Nephron (organoid): Measurements from ENCODE around the gene CA6.

Source experiments
- H3K27ac Mint-ChIP-seq, 3 experiments: 2 replicates each; pipeline ENCODE4 v1.8.0; 2020; ENCODE audit warnings: mixed read lengths in 3 of 3, mild to moderate bottlenecking in 2 of 3, moderate library complexity in 1 of 3
- H3K27me3 Mint-ChIP-seq: 2 replicates; pipeline ENCODE4 v1.8.0; 2021; ENCODE audit warnings: low read depth, mild to moderate bottlenecking, moderate library complexity, mixed read lengths
- H3K36me3 Mint-ChIP-seq: 2 replicates; pipeline ENCODE4 v1.8.0; 2020; ENCODE audit warnings: low read depth, mixed read lengths
- H3K4me1 Mint-ChIP-seq: 2 replicates; pipeline ENCODE4 v1.8.0; 2020; ENCODE audit warnings: mixed read lengths
- H3K4me3 Mint-ChIP-seq, 3 experiments: 2 replicates each; pipeline ENCODE4 v1.8.0; 2020; ENCODE audit warnings: mild to moderate bottlenecking in 3 of 3, mixed read lengths in 3 of 3, moderate library complexity in 2 of 3
- H3K9me3 Mint-ChIP-seq: 2 replicates; pipeline ENCODE4 v1.8.0; 2020; ENCODE audit warnings: mixed read lengths
- CTCF ChIP-seq, 3 experiments: fragments of 200-600 bp; sonication (generic); IDR thresholded peaks; one replicate each; pipeline ENCODE4 v1.5.0; 2021; ENCODE audit warnings: antibody characterized with exemption in 3 of 3; ENCODE audit not compliant: unreplicated experiment in 3 of 3

Gene CA6

GRCh38 chr1:8903908-8904650 is 41.6 kb upstream of the CA6 start:
- Mint-ChIP-seq H3K27me3 (peaks cover 3% of the 10 kb centered on the region), H3K36me3 (no peaks in the 10 kb centered on the region), H3K9me3 (no peaks in the 10 kb centered on the region), H3K4me3 (no peak overlapping the region), H3K4me1 (peaks cover 22% of the 10 kb centered on the region), H3K27ac (peak overlapping the region in 2 of 3 experiments; percentile 44 to 65)
- no peak for TF ChIP-seq CTCF (IDR thresholded peaks at IDR 0.05; ENCODE audit: unreplicated experiment in 3 of 3)

- H3K27ac Mint-ChIP-seq: peak overlapping the region in 2 of 3 experiments; percentile 2 to 41
- H3K9me3 Mint-ChIP-seq: peaks cover 5% of the 10 kb centered on the region
- TF ChIP-seq CTCF (IDR thresholded peaks at IDR 0.05; ENCODE audit: unreplicated experiment in 3 of 3): no peak
- peaks cover 22% of the 10 kb centered on the region for H3K4me1 Mint-ChIP-seq
- peaks cover 6% of the 10 kb centered on the region for H3K27me3 Mint-ChIP-seq
- no peaks in the 10 kb centered on the region for H3K36me3 Mint-ChIP-seq
- H3K4me3 Mint-ChIP-seq: no peak overlapping the region
Observed at GRCh38 chr1:8905582-8906191, 40.0 kb upstream of the CA6 start.

- Mint-ChIP-seq H3K36me3 (peaks cover 3% of the 10 kb centered on the region), H3K4me3 (no peak overlapping the region), H3K4me1 (peaks cover 20% of the 10 kb centered on the region), H3K27ac (no peak overlapping the region), H3K9me3 (peaks cover 14% of the 10 kb centered on the region), H3K27me3 (peaks cover 6% of the 10 kb centered on the region)
- no peak for TF ChIP-seq CTCF (IDR thresholded peaks at IDR 0.05; ENCODE audit: unreplicated experiment in 3 of 3)
Observed at GRCh38 chr1:8908388-8909151, 37.1 kb upstream of the CA6 start.

- H3K9me3 Mint-ChIP-seq: peaks cover 15% of the 10 kb centered on the region
- peaks cover 10% of the 10 kb centered on the region for H3K27me3 Mint-ChIP-seq
- no peak overlapping the region for H3K4me3 Mint-ChIP-seq
- H3K36me3 Mint-ChIP-seq: peaks cover 3% of the 10 kb centered on the region
- H3K4me1 Mint-ChIP-seq: peaks cover 14% of the 10 kb centered on the region
- H3K27ac Mint-ChIP-seq: no peak overlapping the region
- no peak for TF ChIP-seq CTCF (IDR thresholded peaks at IDR 0.05; ENCODE audit: unreplicated experiment in 3 of 3)
Observed at GRCh38 chr1:8910331-8910730, 35.3 kb upstream of the CA6 start.

GRCh38 chr1:8910914-8911313 is 34.8 kb upstream of the CA6 start:
- Mint-ChIP-seq H3K36me3 (peaks cover 3% of the 10 kb centered on the region), H3K27me3 (peaks cover 13% of the 10 kb centered on the region), H3K9me3 (peaks cover 15% of the 10 kb centered on the region), H3K27ac (no peak overlapping the region), H3K4me1 (peaks cover 8% of the 10 kb centered on the region), H3K4me3 (no peak overlapping the region)
- no peak for TF ChIP-seq CTCF (IDR thresholded peaks at IDR 0.05; ENCODE audit: unreplicated experiment in 3 of 3)
